Hepatocyte (in vitro differentiated cells): ENCODE data around the gene FAM167B. TPM values are rescaled to one million over a fixed set of nuclear protein-coding genes. Genes with fewer than 3 reads are reported as not detected.

Source experiments
- DNase-seq: peaks from one replicate; pipeline ENCODE4 v3.0.0-alpha.2; 2016; ENCODE audit warnings: low spot score
- H2AFZ ChIP-seq: fragments of 200-600 bp; sonication (generic); 2 replicates; pipeline ENCODE4 v1.6.0; 2016; ENCODE audit warnings: antibody characterized with exemption, mild to moderate bottlenecking
- H3K27ac ChIP-seq: fragments of 200-600 bp; sonication (generic); 2 replicates; pipeline ENCODE4 v1.5.1; 2016; ENCODE audit warnings: mild to moderate bottlenecking
- H3K27me3 ChIP-seq: fragments of 200-600 bp; sonication (generic); 2 replicates; pipeline ENCODE4 v1.6.1; 2016
- H3K36me3 ChIP-seq: fragments of 200-600 bp; sonication (generic); replicated peaks from 2 replicates; pipeline ENCODE4 v1.5.1; 2016; ENCODE audit warnings: low read depth; ENCODE audit not compliant: insufficient read depth
- H3K4me1 ChIP-seq: fragments of 200-600 bp; sonication (generic); 2 replicates; pipeline ENCODE4 v1.5.1; 2016; ENCODE audit warnings: mild to moderate bottlenecking, moderate library complexity; ENCODE audit not compliant: insufficient read depth
- H3K4me2 ChIP-seq: fragments of 200-600 bp; sonication (generic); 2 replicates; pipeline ENCODE4 v1.6.0; 2016
- H3K4me3 ChIP-seq: fragments of 200-600 bp; sonication (generic); 2 replicates; pipeline ENCODE4 v1.5.1; 2016; ENCODE audit warnings: mild to moderate bottlenecking
- H3K79me2 ChIP-seq: fragments of 200-600 bp; sonication (generic); 2 replicates; pipeline ENCODE4 v1.6.0; 2017; ENCODE audit warnings: mild to moderate bottlenecking
- H3K9me2 ChIP-seq: fragments of 200-600 bp; sonication (generic); replicated peaks from 2 replicates; pipeline ENCODE4 v1.6.0; 2017; ENCODE audit warnings: mild to moderate bottlenecking; ENCODE audit not compliant: insufficient read depth
- H3K9me3 ChIP-seq: fragments of 200-600 bp; sonication (generic); 2 replicates; pipeline ENCODE4 v1.5.1; 2016; ENCODE audit warnings: low read depth, mild to moderate bottlenecking
- H4K20me1 ChIP-seq: fragments of 200-600 bp; sonication (generic); 2 replicates; pipeline ENCODE4 v1.6.0; 2016; ENCODE audit warnings: mild to moderate bottlenecking; ENCODE audit not compliant: insufficient read depth, poor library complexity, severe bottlenecking
- EZH2 ChIP-seq: fragments of 200-600 bp; sonication (generic); IDR thresholded peaks from 2 replicates; pipeline ENCODE4 v1.6.1; 2016; ENCODE audit warnings: antibody characterized with exemption, mild to moderate bottlenecking, borderline replicate concordance
- EZH2phosphoT487 ChIP-seq: fragments of 200-600 bp; sonication (generic); IDR thresholded peaks from one replicate; pipeline ENCODE4 v1.6.1; 2018; ENCODE audit warnings: antibody characterized with exemption, mild to moderate bottlenecking, low read depth, moderate library complexity; ENCODE audit not compliant: unreplicated experiment, severe bottlenecking
- WGBS: methylation state at CpG from one replicate; pipeline ENCODE4 v1.1.6; 2016; ENCODE audit warnings: low lambda C conversion rate; ENCODE audit errors: missing lambda C conversion rate; 5-methylcytosine and 5-hydroxymethylcytosine counted together
- polyA plus RNA-seq: library from polyadenylated mRNA; unstranded; fragments of >200 nt; fragmentation: Nextera tagmentation; extraction: Ambion mirVana; gene quantifications from 2 replicates; pipeline ENCODE4 v1.2.1, GENCODE V29; 2016
- total RNA-seq: library from RNA; depleted of rRNA; stranded (reverse); fragments of >200 nt; gene quantifications from 2 replicates; pipeline ENCODE4 v1.2.3, GENCODE V29; 2014
- TF ChIP-seq, protein P1 (sequence below): fragments of 200-600 bp; sonication (generic); IDR thresholded peaks from 2 replicates; pipeline ENCODE4 v1.5.1; 2016; ENCODE audit warnings: antibody characterized with exemption, mild to moderate bottlenecking; ENCODE audit not compliant: poor library complexity

The FAM167B gene
- total and polyA plus RNA-seq, 2 experiments from 2014 or later = 0.53 to 0.75 TPM

DNA sequence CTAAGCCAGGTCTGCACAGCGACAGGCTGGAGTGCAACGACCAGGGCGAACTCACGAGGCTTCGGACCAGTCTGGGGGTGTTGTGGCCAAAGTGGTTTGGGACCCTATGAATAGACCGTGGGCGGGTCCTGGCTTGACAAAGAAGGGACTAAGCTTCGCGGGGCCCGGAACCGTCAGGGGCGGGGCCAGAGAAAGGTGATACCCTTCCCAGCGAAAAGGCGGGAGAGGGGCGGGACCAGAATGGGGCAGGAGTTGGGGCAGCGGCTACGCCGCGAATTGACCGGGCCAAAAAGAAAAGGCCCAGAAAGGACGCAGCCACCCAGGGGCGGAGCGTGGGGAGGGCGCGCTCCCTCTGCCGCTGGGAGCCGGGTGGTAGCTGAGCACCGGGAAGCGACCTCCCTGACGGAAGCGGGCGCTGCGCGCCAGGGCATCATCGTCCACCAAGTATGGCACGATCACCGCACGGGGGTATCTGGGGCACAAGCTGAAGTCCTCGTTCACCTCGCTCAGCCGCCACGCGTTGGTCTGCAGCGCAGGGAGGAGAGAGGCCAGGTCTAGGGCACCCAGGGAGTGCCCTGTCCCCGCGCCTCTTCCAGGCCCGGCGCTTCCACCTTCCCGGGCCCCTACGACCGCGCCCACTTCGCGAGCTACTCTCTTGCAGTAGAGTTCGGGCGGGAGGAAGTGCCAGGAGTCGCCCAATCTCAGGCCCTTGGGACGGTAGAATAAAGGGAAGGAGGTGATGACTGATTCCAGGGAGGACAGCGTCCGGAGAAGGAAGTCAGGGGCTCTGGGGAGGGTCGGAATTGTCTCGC is 6.7 kb upstream of the FAM167B start:
- 3% methylated on average over 50 of the region's 62 CpGs for WGBS
- peak overlapping the region; percentile 88 for H3K27ac ChIP-seq
- DNase-seq = peak; percentile 77
- H3K79me2 ChIP-seq = peaks cover 2% of the 10 kb centered on the region
- H3K36me3 ChIP-seq = no peaks in the 10 kb centered on the region
- TF ChIP-seq EZH2phosphoT487 = no peak
- TF ChIP-seq, protein P1, sequence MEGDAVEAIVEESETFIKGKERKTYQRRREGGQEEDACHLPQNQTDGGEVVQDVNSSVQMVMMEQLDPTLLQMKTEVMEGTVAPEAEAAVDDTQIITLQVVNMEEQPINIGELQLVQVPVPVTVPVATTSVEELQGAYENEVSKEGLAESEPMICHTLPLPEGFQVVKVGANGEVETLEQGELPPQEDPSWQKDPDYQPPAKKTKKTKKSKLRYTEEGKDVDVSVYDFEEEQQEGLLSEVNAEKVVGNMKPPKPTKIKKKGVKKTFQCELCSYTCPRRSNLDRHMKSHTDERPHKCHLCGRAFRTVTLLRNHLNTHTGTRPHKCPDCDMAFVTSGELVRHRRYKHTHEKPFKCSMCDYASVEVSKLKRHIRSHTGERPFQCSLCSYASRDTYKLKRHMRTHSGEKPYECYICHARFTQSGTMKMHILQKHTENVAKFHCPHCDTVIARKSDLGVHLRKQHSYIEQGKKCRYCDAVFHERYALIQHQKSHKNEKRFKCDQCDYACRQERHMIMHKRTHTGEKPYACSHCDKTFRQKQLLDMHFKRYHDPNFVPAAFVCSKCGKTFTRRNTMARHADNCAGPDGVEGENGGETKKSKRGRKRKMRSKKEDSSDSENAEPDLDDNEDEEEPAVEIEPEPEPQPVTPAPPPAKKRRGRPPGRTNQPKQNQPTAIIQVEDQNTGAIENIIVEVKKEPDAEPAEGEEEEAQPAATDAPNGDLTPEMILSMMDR = peak; percentile 36
- H3K9me3 ChIP-seq = no peaks in the 10 kb centered on the region
- no peaks in the 10 kb centered on the region for H3K9me2 ChIP-seq
- no peaks in the 10 kb centered on the region for H3K27me3 ChIP-seq
- no peaks in the 10 kb centered on the region for H4K20me1 ChIP-seq
- peak overlapping the region; percentile 89 for H3K4me3 ChIP-seq
- peak overlapping the region; percentile 99 for H3K4me2 ChIP-seq
- peak overlapping the region; percentile 94 for H2AFZ ChIP-seq
- peaks cover 4% of the 10 kb centered on the region for H3K4me1 ChIP-seq

DNA sequence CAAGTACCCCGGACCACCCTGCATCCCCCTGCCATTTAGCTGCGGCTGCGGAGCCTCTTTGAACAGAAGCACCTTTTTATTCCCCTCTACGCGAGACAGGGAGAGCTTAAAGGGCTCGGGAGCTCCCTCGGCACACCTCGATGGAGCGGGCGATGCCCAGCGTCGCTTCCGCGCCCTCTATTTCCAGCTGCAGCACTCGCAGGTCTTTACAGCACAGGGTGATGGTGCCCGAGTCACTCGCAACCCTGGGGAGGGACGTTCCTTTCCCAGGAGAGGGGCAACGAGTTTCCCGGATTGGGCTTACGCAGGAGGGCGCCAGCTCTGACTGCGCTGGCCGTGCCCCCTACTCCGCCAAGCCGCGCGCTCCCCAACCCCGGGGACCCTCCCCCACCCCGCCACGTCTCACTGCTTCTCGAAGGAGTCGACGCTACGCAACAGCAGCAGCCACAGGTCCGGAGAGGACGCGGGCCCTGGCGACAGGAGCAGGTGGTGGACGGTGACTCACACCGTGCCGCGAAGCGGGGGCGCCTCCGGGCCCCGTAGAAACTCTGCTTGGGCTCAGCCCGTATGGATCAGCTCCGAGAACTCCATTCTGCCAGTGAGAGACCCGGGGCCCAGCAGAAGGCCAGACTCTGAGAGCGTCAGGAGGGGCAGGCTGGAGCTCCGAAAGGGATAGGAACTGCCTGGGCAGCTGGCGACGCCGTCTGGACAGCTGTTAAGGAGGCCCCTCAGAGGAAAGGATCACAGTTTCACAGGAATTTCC is 5.8 kb upstream of the FAM167B start:
- H3K9me2 ChIP-seq = no peaks in the 10 kb centered on the region
- H3K36me3 ChIP-seq = no peaks in the 10 kb centered on the region
- H3K4me2 ChIP-seq = peak overlapping the region; percentile 99
- TF ChIP-seq, protein P1 = peak; percentile 1
- TF ChIP-seq EZH2 = no peak
- TF ChIP-seq EZH2phosphoT487 = no peak
- H3K27ac ChIP-seq = peak overlapping the region; percentile 88
- H3K79me2 ChIP-seq = peaks cover 2% of the 10 kb centered on the region
- no peaks in the 10 kb centered on the region for H4K20me1 ChIP-seq
- WGBS = 2% methylated on average over 35 of the region's 55 CpGs
- no peaks in the 10 kb centered on the region for H3K27me3 ChIP-seq
- peak overlapping the region; percentile 89 for H3K4me3 ChIP-seq
- H3K9me3 ChIP-seq = no peaks in the 10 kb centered on the region
- H3K4me1 ChIP-seq = peaks cover 4% of the 10 kb centered on the region
- peak; percentile 77 for DNase-seq
- H2AFZ ChIP-seq = peak overlapping the region; percentile 94

DNA sequence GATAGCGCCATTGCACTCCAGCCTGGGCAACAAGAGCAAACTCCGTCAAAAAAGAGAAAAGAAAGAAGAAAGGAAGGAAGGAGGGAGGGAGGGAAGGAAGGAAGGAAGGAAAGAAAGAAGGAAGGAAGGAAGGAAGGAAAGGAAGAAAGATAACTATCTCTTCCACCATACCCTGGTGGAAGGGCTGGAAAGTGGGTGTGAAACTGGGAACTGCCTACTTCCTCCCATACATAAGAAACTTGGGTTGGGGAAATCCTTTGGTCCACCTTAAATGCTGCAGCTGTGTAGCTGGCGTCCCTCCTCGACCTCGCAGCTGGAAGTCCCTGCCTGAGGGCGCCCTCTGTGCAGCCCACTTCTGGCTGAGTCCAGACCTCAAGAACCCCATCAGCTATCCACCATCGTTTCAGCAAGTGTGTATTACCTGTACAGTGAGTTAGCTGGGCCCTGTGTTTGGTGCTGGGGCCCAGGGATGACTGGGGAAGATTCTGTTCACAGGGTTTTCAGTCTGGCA is 4.6 kb upstream of the FAM167B start:
- H3K79me2 ChIP-seq = peaks cover 2% of the 10 kb centered on the region
- peaks cover 4% of the 10 kb centered on the region for H3K4me1 ChIP-seq
- H3K9me2 ChIP-seq = no peaks in the 10 kb centered on the region
- H4K20me1 ChIP-seq = no peaks in the 10 kb centered on the region
- no peak overlapping the region for H2AFZ ChIP-seq
- WGBS = 46% methylated on average over 7 of the region's 7 CpGs
- TF ChIP-seq, protein P1 = no peak
- H3K9me3 ChIP-seq = no peaks in the 10 kb centered on the region
- no peak overlapping the region for H3K27ac ChIP-seq
- no peaks in the 10 kb centered on the region for H3K36me3 ChIP-seq
- no peak for DNase-seq
- no peak overlapping the region for H3K4me3 ChIP-seq
- H3K4me2 ChIP-seq = peak overlapping the region; percentile 24
- H3K27me3 ChIP-seq = no peaks in the 10 kb centered on the region
